Dedifferentiated amniotic fluid mesenchymal stem cell (primary cell): ENCODE results near the gene STAG1.
A peak's percentile ranks its signal among the peaks of the same experiment; 100 is the strongest.
"Not testable (repeated sequence)": the region's sequence is repeated elsewhere in the genome, so short reads cannot be mapped to it uniquely, and the experiment has no call there.

Source experiments
- DNase-seq: peaks from one replicate; pipeline ENCODE4 v3.0.0-alpha.2; 2016; ENCODE audit errors: extremely low spot score

STAG1 gene

GRCh38 chr3:136409549-136409948, 342.6 kb downstream of the STAG1 start:
- DNase-seq, result no peak

- no peak for DNase-seq
These were observed 348.1 kb downstream of the STAG1 start for GRCh38 chr3:136404056-136404455.

GRCh38 chr3:136396916-136397315, 355.3 kb downstream of the STAG1 start:
- no peak for DNase-seq

GRCh38 chr3:136390574-136390973, 361.6 kb downstream of the STAG1 start:
- no peak for DNase-seq

- DNase-seq, result no peak
These were observed 365.1 kb downstream of the STAG1 start for GRCh38 chr3:136387031-136387430.

GRCh38 chr3:136385457-136385856, 366.7 kb downstream of the STAG1 start:
- no peak for DNase-seq

GRCh38 chr3:136381051-136381450, 371.1 kb downstream of the STAG1 start:
- no peak for DNase-seq

- no peak for DNase-seq
These were observed 371.6 kb downstream of the STAG1 start for GRCh38 chr3:136380530-136380929.

GRCh38 chr3:136378011-136378410, 374.2 kb downstream of the STAG1 start:
- DNase-seq, result no peak

GRCh38 chr3:136377508-136377907, 374.7 kb downstream of the STAG1 start:
- no peak for DNase-seq

- not testable (repeated sequence) for DNase-seq
These were observed 376.4 kb downstream of the STAG1 start for GRCh38 chr3:136375800-136376199.

- DNase-seq, result peak; percentile 30
These were observed 385.9 kb downstream of the STAG1 start for GRCh38 chr3:136366289-136366688.

- DNase-seq, result no peak
These were observed 398.7 kb downstream of the STAG1 start for GRCh38 chr3:136353461-136353860.

GRCh38 chr3:136351905-136352304, 400.3 kb downstream of the STAG1 start:
- no peak for DNase-seq

- DNase-seq, result no peak
These were observed 400.8 kb downstream of the STAG1 start for GRCh38 chr3:136351351-136351750.

GRCh38 chr3:136350557-136350956, 401.6 kb downstream of the STAG1 start:
- no peak for DNase-seq

GRCh38 chr3:136350132-136350531, 402.0 kb downstream of the STAG1 start:
- DNase-seq, result peak; percentile 88

- no peak for DNase-seq
These were observed 405.7 kb downstream of the STAG1 start for GRCh38 chr3:136346486-136346885.

GRCh38 chr3:136343873-136344555, 408.2 kb downstream of the STAG1 start:
- peak; percentile 84 for DNase-seq

GRCh38 chr3:136343446-136343845, 408.7 kb downstream of the STAG1 start:
- no peak for DNase-seq

GRCh38 chr3:136336329-136337100, 415.7 kb downstream of the STAG1 start:
- peak; percentile 63 for DNase-seq

GRCh38 chr3:136334726-136335125, 417.5 kb downstream of the STAG1 start:
- DNase-seq, result not testable (repeated sequence)

GRCh38 chr3:136334209-136334608, 418.0 kb downstream of the STAG1 start:
- DNase-seq, result no peak
